GM19193 (cell line): Measurements from ENCODE around the gene C14orf39.

ENCODE experiments used
- POLR2A ChIP-seq: IDR thresholded peaks from 4 replicates; pipeline ENCODE4 v1.6.1; 2011; ENCODE audit not compliant: insufficient read depth, insufficient read length; ENCODE audit errors: extremely low read depth

The C14orf39 gene, protein sequence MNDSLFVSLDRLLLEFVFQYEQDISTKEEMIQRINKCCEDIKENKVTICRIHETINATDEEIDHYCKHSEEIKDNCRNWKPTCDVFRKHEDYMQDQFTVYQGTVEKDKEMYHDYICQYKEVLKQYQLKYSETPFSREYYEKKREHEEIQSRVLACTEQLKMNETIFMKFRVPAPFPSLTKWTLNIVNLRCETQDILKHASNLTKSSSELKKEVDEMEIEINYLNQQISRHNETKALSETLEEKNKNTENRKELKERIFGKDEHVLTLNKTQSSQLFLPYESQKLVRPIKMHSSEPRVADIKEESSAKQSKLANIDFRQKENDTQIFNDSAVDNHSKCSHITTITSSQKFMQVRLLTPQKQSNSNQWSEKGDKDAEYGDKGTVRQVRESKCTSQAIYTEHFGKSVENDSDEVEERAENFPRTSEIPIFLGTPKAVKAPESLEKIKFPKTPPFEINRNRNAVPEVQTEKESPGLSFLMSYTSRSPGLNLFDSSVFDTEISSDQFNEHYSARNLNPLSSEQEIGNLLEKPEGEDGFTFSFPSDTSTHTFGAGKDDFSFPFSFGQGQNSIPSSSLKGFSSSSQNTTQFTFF

DNA sequence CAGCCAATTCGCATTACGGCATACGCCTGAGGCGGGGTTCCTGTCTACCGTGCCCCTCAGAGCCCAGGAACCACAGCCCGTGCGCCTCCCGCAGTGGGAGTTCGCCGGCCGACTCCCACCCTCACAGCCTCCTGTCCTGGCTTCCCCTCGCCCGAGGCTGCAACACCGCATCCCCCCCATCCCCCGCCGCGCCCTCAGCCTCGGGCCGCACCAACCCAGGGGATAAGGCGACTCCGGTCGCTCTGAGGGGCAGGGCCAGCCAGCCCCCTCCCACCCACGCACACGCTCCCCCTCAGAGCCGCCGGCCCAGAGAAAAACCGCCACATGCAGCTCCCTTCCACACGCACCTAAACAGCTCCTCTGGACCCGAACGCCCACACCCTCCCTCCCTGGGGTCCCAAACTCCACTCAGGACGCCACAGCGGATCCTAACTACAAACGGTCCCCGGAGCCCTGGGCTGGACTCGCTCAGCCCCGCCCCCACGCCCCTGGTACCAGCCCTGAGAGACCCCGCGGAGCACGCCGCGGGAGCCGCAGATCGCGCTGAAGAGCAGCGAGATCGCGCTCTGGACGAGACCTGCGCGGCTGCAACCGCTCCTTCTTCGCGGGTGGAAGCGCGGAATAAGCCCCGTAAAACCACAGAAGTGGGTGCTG, at the start of gene C14orf39:
C14orf39 (minus strand) TSS at position 466 of the 654 bp plus-strand sequence. CDS start 985 bp downstream, outside the sequence.
- TF ChIP-seq POLR2A, result no peak

DNA sequence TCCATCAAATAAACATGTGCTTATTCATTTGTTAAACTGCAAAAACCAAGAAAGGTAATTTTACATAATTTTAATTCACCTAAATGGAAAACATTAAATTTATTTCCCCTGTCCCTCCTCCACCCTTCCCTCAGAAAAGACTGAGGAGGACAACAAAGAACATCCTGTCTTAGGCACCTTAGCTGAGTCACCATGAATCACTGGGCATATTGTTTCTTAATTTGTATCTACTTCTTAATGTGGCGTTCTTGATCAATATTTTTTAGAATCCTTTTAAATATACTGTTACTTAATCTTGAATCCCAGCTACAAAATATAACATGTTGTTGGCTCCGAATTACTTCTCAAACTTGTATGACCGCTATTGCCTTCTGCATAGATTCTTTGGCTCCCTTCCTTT, 46.6 kb upstream of the C14orf39 start:
- TF ChIP-seq POLR2A, result no peak

DNA sequence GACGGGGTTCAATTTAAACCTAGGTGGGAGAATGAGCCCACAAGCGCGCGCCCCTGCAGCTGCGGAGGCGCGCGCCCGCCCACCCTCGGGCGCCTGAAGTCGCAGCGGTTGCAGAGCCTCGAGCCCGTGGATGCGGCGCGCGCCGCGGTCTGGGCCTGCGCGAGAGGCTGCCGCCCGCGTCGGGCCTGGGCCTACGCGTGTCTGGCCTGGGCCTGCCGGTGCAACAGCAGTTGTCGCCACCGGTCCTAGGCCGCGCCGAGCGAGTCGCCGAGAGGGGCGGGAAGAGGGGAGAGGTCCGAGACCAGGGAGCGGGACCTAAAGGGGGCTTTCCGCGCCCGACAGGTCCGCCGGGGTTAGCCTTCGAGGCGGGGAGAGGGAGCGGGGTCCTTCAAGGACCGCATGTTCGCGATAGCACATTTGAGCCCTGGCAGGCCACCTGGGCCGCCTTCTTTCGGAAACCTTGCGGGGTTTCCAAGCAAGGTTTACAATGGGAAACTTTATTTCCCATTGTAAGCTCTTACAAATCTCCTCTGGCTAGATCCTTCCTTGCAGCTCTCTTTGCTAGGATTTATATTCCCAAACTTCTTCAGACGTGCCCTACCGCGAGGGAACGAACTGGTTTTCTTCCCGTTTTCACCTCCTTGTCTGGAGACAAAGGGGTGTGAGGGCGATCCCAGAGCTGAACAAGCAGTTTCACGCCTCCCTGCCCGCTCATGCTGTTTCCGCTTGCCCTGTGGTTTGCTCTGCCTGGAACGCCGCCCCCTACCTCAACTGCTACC, 29.8 kb upstream of the C14orf39 start:
- no peak for TF ChIP-seq POLR2A

DNA sequence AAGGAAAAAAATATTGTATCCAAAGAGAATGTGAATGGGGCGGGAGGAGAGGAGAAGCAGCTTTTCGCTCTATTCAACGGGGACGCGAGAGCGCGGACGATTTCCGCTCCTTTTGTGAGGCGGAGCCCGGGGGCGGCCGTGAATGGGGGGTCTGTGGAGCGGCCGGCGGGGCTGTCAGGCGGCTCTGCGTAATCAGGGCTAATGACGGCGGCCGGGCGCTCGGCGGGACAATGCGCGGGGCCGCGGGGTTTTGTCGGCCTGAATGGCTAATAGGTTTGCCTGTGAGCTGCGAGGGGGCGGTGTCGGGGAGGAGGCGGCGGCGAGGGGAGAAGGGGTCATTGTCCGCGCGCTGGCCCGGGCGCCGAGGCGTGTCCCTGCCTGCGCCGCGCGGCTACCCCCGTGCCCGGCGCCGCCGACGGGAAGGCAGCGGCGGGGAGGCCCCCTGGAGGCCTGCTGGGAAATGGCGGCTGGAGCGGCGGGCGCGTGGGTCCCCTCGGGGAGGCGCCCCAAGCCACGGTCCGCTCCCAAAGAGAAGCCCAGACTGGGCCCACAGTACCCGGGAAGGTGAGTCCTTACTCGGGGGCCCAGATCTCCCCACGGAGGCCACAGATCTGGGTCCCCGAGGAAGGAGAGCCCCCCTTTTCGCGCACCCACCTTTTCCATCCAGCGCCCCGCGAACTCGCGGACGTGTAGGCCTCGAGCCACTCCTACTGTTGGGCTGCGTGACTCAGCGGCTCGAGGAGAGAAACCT, 29.1 kb upstream of the C14orf39 start:
- no peak for TF ChIP-seq POLR2A

DNA sequence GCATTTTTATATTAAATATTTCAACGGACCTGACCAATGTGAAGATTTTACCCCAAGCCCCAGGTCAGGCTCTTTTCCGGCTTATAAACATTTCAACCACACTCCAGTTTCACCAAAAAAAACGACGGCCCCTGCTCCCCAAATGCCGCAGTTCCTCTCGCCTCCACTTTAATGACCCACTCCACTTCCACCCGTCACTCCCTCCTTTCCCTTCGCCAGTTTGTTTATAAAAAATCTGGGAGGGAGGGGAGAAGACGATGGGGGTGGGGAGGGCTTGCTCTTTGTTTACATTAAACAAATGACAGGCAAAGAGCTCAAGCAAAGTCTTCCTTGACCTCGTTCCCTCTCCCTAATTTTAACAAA, 28.5 kb upstream of the C14orf39 start:
- TF ChIP-seq POLR2A, result no peak

DNA sequence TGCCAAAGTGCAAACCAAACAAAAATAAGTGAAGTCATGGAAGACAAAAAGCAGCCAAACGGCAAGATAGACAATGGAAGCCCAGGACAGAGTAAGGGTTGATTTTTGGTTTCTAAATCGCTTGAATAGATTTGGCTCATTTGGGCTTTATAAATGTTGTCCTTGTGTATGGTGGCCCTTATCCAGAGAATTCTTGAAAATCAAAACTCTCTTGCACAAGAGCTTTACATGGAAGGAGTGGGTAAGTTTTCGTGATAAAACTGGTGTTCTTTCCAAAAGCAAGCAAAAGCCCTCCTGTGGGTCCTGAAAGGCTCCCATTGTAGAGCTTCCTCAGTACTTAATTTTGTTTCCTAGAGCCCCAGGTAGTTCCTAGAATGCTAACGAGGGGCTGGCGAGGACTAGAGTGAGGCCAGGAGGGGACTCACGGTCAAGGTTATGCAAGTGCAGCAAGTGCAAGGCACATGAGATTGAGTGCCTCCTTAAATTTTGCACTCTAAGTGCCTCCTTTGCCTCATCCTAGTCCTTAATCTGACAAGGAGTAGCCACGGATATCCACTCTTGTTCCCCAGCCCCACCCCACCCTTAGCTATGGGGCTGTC, 27.2 kb upstream of the C14orf39 start:
- no peak for TF ChIP-seq POLR2A

DNA sequence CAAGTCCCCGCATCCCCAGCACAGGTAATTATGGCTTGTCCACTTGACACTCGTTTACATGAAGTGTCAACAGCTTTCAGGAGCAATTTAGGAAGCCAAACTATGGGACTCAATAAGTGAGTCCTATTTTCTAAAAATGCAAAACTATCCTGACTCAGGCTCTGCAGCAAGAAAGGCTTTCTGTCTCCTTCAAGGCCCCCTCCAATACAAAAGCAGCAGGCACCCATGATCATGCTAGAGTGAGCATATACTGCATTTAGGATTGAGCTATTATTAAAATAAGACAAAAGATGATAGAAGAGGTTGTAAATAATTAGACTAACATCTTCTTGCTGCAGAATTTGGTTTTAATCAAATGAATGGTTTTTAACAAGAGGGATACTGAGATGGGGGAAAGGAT, 26.3 kb upstream of the C14orf39 start:
- TF ChIP-seq POLR2A, result no peak

DNA sequence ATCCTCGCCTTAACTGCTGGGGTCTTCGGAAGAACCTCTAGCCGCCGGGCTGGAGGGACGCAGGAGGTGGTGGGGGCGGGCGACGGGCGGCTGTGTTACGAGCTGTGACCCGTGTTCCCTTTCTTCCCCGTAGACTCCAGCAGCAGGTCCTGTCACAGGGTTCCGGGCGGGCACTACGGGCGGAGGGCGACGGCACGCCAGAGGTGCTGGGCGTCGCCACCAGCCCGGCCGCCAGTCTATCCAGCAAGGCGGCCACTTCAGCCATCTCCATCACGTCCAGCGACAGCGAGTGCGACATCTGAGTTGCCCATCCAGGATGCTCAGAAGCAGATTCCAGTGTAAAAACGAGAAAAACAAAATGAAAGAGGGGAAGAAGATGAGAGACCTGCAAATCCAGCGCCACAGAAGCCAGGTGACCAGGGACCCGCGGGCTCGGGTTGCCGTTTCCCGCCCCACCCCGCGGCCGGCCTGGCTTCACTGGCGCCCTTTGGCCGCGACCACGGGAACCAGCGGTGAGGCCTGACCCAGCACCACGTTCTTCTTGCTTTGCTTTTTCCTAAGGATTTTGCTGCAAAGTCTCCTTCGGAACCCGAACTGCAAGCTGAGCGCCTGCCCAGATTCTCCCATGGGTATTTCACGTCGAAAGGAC, 25.2 kb upstream of the C14orf39 start:
- TF ChIP-seq POLR2A, result no peak

DNA sequence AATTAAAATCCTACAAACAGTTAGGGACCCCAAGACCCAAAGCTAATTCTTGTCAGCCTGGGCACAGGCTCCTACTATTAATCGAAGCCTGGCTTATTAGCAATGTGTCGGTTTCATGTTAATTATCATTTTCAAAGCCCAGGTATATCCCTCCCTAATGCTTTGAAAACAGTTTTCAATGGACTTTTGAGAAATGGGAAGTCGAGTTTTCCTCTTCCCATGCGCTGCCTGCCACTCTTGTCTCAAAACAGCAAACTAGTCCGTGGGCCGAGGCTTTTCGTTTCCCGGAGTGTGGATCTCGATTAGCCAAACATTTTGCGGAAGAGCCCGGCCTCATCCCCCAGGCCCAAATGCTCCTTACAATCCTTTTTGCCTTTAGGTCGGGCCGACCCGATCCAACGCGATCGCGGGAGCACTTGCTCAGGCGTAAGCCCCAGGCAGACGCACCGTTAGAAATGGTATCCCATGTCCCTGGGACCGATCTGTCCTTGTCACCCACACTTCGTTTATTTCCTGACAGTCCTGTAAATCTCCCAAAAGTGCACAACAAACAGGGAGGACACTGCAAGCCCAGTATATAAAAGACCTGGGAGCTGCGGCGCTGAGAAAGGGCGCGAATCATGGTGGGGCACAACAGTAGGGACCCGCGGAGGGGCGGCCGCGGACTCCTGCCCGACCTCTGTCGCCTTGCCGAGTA, 24.5 kb upstream of the C14orf39 start:
- no peak for TF ChIP-seq POLR2A

DNA sequence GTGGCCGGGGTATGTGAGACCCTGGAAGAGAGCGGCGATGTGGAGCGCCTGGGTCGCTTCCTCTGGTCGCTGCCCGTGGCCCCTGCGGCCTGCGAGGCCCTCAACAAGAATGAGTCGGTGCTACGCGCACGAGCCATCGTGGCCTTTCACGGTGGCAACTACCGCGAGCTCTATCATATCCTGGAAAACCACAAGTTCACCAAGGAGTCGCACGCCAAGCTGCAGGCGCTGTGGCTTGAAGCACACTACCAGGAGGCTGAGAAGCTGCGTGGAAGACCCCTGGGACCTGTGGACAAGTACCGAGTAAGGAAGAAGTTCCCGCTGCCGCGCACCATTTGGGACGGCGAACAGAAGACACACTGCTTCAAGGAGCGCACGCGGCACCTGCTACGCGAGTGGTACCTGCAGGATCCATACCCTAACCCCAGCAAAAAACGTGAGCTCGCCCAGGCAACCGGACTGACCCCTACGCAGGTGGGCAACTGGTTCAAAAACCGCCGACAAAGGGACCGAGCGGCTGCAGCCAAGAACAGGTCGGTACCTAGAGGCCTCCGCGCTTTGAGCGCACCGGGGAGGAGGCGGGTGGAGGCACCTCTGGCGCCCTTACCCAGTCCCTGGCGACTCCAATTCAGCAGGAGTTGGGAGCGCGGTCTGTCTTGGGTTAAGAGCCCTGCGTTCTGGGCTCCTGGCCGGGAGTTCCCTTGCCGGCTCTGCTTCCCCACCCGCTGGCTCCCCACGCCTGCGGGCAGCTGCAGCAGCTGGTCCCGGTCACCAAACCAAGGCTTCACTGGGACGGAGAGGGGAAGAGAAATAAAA, 23.8 kb upstream of the C14orf39 start:
- no peak for TF ChIP-seq POLR2A

DNA sequence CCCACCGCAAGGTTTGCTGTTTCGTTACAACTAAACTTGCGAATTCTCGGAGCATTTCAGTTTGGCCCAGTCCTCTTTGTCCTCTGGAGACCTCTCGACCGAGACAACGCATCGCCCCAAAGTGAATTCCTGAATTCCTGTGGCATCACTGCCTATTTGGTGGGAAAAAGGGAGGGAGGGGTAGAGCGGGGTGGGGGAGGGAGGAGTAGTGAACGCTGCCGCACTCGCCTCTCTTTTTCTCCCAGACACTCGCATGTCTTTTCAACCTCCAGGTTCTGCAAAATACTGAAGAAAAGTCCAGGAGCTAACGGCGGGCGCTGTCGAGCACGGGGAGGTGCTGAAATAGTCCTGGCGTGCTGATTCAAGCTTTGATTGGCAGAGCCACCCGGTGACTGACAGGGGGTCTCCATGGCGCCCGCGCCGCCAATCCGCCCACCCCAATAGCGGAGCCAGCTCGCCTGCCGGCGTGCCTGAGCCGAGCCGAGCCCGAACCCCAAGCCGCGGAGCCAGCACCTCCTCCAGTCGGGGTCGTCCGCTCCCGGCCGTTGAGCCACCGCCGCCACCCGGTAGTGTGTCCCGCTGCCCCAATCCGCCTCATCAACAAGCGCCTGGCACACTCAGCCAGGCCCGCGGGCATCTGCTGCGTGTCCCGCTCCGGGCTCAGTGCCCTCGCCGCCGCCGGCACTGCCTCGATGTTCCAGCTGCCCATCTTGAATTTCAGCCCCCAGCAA, 23.0 kb upstream of the C14orf39 start, which contains the start of gene SIX6:
SIX6 (plus strand) TSS at position 440 of the 731 bp plus-strand sequence; CDS start at position 693, 253 bp downstream.
- no peak for TF ChIP-seq POLR2A

DNA sequence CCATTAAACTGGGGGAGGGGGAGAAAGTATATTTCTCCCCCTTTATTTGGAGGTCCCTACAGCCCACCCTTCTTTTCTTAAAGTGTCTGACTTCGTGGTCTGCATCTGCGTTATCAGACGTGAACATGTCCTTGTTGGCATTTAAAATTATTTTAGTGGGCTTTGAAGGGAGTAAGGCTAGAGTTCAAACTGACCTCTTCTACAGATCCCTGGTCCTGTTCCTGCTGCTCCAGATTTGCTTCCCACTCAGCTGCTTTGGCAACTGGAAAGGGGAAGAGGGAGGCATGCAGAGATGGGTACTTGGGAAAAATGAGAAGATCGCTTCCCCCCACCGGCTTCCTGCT, 22.5 kb upstream of the C14orf39 start:
- no peak for TF ChIP-seq POLR2A
